Endothelial cell of umbilical vein (primary cell): ENCODE data around the gene RBM20. TPM values are rescaled to one million over a fixed set of nuclear protein-coding genes. Genes with fewer than 3 reads are reported as not detected.

Experiments
- BruUV-seq: library from RNA; stranded (reverse); fragments of 400-500 nt; replicated peaks from 2 replicates; lab custom pipeline; 2021; lab: Mats Ljungman, UMichigan
- CTCF ChIA-PET: fragments of 300-600, 350-600 bp; sonication (Branson Sonifier 250); formaldehyde crosslinking; loops from one replicate; lab custom pipeline; 2021; ENCODE audit warnings: antibody characterized with exemption, inconsistent platforms; lab: Charles Lee
- POLR2A ChIA-PET: fragments of 300-600, 350-600 bp; sonication (Branson Sonifier 250); formaldehyde crosslinking; loops from one replicate; lab custom pipeline; 2021; ENCODE audit warnings: antibody characterized with exemption, inconsistent platforms; lab: Charles Lee
- DNase-seq: peaks from one replicate; pipeline ENCODE4 v3.0.0-alpha.2; 2011; ENCODE audit warnings: low read depth, low spot score
- FAIRE-seq: peaks from 2 replicates; lab custom pipeline; 2011; peaks lifted over from hg19 to GRCh38; lab: Jason Lieb, UNC
- H2AFZ ChIP-seq: 2 replicates; pipeline ENCODE4 v1.6.0; 2012; ENCODE audit warnings: low read depth, low read length, control low read depth, inconsistent platforms
- H3K27ac ChIP-seq: 2 replicates; pipeline ENCODE4 v1.5.1; 2011; ENCODE audit warnings: low read depth, mild to moderate bottlenecking, control low read depth, low read length, moderate library complexity; ENCODE audit not compliant: insufficient read depth
- H3K27me3 ChIP-seq, 2 experiments: 2 replicates each; pipeline versions ENCODE4 v1.6.0 to v1.6.1; 2011; ENCODE audit warnings: low read length in 2 of 2, mixed read lengths in 1 of 2; ENCODE audit not compliant: control insufficient read depth in 2 of 2, insufficient read depth in 2 of 2
- H3K36me3 ChIP-seq, 2 experiments: 2 replicates in 1 of 2; 3 replicates in 1 of 2; pipeline ENCODE4 v1.5.1; 2011; ENCODE audit warnings: low read length in 2 of 2, mild to moderate bottlenecking in 1 of 2, moderate library complexity in 1 of 2; ENCODE audit not compliant: control insufficient read depth in 2 of 2, insufficient read depth in 2 of 2; ENCODE audit errors: extremely low read depth in 1 of 2
- H3K4me1 ChIP-seq: 3 replicates; pipeline ENCODE4 v1.5.1; 2011; ENCODE audit warnings: mild to moderate bottlenecking, low read length; ENCODE audit not compliant: control insufficient read depth, insufficient read depth; ENCODE audit errors: extremely low read depth
- H3K4me2 ChIP-seq: 2 replicates; pipeline ENCODE4 v1.6.1; 2011; ENCODE audit warnings: low read length, control low read depth, mixed read lengths; ENCODE audit not compliant: insufficient read depth
- H3K4me3 ChIP-seq, 3 experiments: fragments of 200-600 bp in 1 of 3; sonication (generic), shearing (Covaris generic) in 1 of 3; replicated peaks in 1 of 3; 2 replicates each; pipeline ENCODE4 v1.5.1; 2011 to 2016; ENCODE audit warnings: control low read depth in 3 of 3, low read length in 3 of 3, mild to moderate bottlenecking in 2 of 3, inconsistent platforms in 1 of 3, low read depth in 1 of 3, moderate library complexity in 1 of 3; ENCODE audit not compliant: insufficient read depth in 1 of 3
- H3K79me2 ChIP-seq: 2 replicates; pipeline ENCODE4 v1.6.0; 2012; ENCODE audit warnings: low read length, inconsistent platforms; ENCODE audit not compliant: control insufficient read depth, insufficient read depth
- H3K9ac ChIP-seq: replicated peaks from 2 replicates; pipeline ENCODE3; 2011; ENCODE audit warnings: low read length, control low read depth; ENCODE audit not compliant: insufficient read depth; ENCODE audit errors: extremely low read depth
- H3K9me1 ChIP-seq: replicated peaks from 3 replicates; pipeline ENCODE4 v1.6.0; 2011; ENCODE audit warnings: mild to moderate bottlenecking, low read length; ENCODE audit not compliant: control insufficient read depth, insufficient read depth; ENCODE audit errors: extremely low read depth
- H3K9me3 ChIP-seq: replicated peaks from 2 replicates; pipeline ENCODE4 v1.5.1; 2012; ENCODE audit warnings: low read length, inconsistent platforms; ENCODE audit not compliant: control insufficient read depth, insufficient read depth
- H4K20me1 ChIP-seq: replicated peaks from 2 replicates; pipeline ENCODE3; 2011; ENCODE audit warnings: mild to moderate bottlenecking, low read length; ENCODE audit not compliant: control insufficient read depth, insufficient read depth; ENCODE audit errors: extremely low read depth
- EZH2 ChIP-seq: IDR thresholded peaks from 2 replicates; pipeline ENCODE4 v1.6.1; 2012; ENCODE audit warnings: borderline replicate concordance, low read depth, mild to moderate bottlenecking, moderate library complexity, low read length, inconsistent platforms; ENCODE audit not compliant: severe bottlenecking
- FOS ChIP-seq: IDR thresholded peaks from 2 replicates; pipeline ENCODE4 v1.6.1; 2011; ENCODE audit warnings: mild to moderate bottlenecking, low read length, moderate library complexity, borderline replicate concordance; ENCODE audit not compliant: insufficient read depth
- GATA2 ChIP-seq: IDR thresholded peaks from 2 replicates; pipeline ENCODE4 v1.7.0; 2011; ENCODE audit warnings: low read depth, mild to moderate bottlenecking, moderate library complexity, mixed read lengths, low read length; ENCODE audit not compliant: insufficient read length, insufficient read depth
- JUN ChIP-seq: IDR thresholded peaks from 2 replicates; pipeline ENCODE4 v1.6.1; 2011; ENCODE audit warnings: borderline replicate concordance, low read depth; ENCODE audit not compliant: insufficient read length, insufficient read depth
- MYC ChIP-seq: IDR thresholded peaks from one replicate; pipeline ENCODE4 v1.6.1; 2011; ENCODE audit warnings: mild to moderate bottlenecking, low read depth, low read length
- POLR2A ChIP-seq: IDR thresholded peaks from 2 replicates; pipeline ENCODE4 v1.6.1; 2012; ENCODE audit warnings: low read depth, mild to moderate bottlenecking, control low read depth, low read length
- POLR2AphosphoS5 ChIP-seq: IDR thresholded peaks from 2 replicates; pipeline ENCODE4 v1.6.1; 2012; ENCODE audit warnings: low read depth, mild to moderate bottlenecking, control low read depth, low read length, moderate library complexity; ENCODE audit not compliant: insufficient read depth
- dilution Hi-C: fragments of 300-500 bp; cut with MboI; formaldehyde crosslinking; loops from one replicate; pipeline ENCODE4 v1.15.0; 2019; ENCODE audit warnings: low sequenced_read_pairs; ENCODE audit not compliant: extremely low pct_ligation_motif_present
- intact Hi-C: fragments of 100-400 bp; cut with micrococcal nuclease; formaldehyde crosslinking; loops from one replicate; pipeline ENCODE4 v1.10.0; 2022
- polyA plus RNA-seq, 4 experiments: library from polyadenylated mRNA; depleted of rRNA in 3 of 4; stranded (reverse) in 3 of 4; unstranded in 1 of 4; fragments of >200 nt; gene quantifications; 2 replicates each; pipeline versions ENCODE4 v1.2.1 to v1.2.3, GENCODE V29; 2011 to 2012; ENCODE audit warnings: missing spikeins in 1 of 4
- total RNA-seq: library from RNA; stranded (reverse); gene quantifications from 2 replicates; pipeline ENCODE4 v1.2.3, GENCODE V29; 2021
- TF ChIP-seq, protein P1 (sequence below): IDR thresholded peaks from 2 replicates; pipeline ENCODE4 v1.6.1; 2011; ENCODE audit not compliant: insufficient read depth, insufficient read length
- TF ChIP-seq, protein P2 (sequence below), 2 donors: IDR thresholded peaks; 1 replicate in 1 of 2; 2 replicates in 1 of 2; pipeline ENCODE4 v1.5.1; 2011; ENCODE audit warnings: low read length in 2 of 2, mild to moderate bottlenecking in 2 of 2, moderate library complexity in 2 of 2, control low read depth in 1 of 2, inconsistent platforms in 1 of 2, low read depth in 1 of 2; ENCODE audit not compliant: insufficient read depth in 1 of 2; ENCODE audit errors: extremely low read depth in 1 of 2

Gene RBM20
- total and polyA plus RNA-seq, 2 donors (not counting 3 experiments of a cell fraction or from before 2014, with no cell fraction given) = 0.04 TPM; not detected in 1

DNA sequence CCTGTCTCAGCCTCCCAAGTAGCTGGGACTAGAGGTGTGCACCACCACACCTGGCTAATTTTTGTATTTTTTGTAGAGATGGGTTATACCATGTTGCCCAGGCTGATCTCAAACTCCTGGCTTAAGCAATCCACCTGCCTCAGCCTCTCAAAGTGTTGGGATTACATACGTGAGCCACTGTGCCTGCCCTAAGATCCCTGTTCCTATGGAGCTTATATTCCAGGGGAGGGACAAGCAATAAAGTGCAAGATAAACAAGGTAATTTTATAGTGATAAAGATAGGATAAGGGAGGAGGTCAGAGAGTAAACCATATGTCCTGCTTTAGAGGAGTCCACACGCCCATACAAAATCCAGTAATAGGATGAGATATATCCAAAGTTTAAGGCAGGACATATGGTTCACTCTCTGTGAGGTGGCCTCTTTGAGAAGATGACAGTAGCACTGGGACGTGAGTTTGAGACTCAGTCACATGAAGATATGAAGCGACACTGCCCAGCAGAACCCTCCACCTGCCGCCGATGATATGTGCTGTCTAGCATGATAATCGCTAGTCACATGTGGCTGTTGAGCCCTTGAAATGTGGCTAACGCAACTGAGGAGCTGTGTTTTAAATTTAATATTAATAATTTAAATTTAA, 114.1 kb downstream of the RBM20 start:
- Histone ChIP-seq H3K4me3 (no peak overlapping the region), H3K9me3 (no peaks in the 10 kb centered on the region), H2AFZ (peak overlapping the region; percentile 86), H3K36me3 (no peaks in the 10 kb centered on the region), H3K4me1 (peaks cover 18% of the 10 kb centered on the region), H3K9ac (peak overlapping the region; percentile 17), H3K27ac (peak overlapping the region; percentile 64), H4K20me1 (no peaks in the 10 kb centered on the region), H3K9me1 (no peaks in the 10 kb centered on the region), H3K27me3 (peaks cover 0 to 4% of the 10 kb centered on the region in 2 experiments), H3K4me2 (peak overlapping the region; percentile 40), H3K79me2 (no peaks in the 10 kb centered on the region)
- ChIA-PET POLR2A (interaction anchor here (1.0 to 1.1 kb wide), 2 partner anchors 10 to 113 kb away, joined by 3 to 8 read pairs; partner anchors contain the start of gene PDCD4), CTCF (interaction anchor here (0.8 to 1.8 kb wide), 11 partner anchors 10 to 1557 kb away, joined by 3 to 15 read pairs (median 5); partner anchors contain the start of gene PDCD4)
- BruUV-seq = no TSS peak
- dilution Hi-C loops (no loop called here), intact Hi-C loops (no loop called here)
- DNase-seq = no peak
- TF ChIP-seq JUN = no peak
- no peak for TF ChIP-seq EZH2
- no peak for TF ChIP-seq MYC
- no peak for TF ChIP-seq POLR2AphosphoS5
- TF ChIP-seq POLR2A = no peak
- TF ChIP-seq, protein P1, sequence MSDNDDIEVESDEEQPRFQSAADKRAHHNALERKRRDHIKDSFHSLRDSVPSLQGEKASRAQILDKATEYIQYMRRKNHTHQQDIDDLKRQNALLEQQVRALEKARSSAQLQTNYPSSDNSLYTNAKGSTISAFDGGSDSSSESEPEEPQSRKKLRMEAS = no peak
- TF ChIP-seq GATA2 = no peak
- TF ChIP-seq FOS = no peak
- TF ChIP-seq, protein P2, sequence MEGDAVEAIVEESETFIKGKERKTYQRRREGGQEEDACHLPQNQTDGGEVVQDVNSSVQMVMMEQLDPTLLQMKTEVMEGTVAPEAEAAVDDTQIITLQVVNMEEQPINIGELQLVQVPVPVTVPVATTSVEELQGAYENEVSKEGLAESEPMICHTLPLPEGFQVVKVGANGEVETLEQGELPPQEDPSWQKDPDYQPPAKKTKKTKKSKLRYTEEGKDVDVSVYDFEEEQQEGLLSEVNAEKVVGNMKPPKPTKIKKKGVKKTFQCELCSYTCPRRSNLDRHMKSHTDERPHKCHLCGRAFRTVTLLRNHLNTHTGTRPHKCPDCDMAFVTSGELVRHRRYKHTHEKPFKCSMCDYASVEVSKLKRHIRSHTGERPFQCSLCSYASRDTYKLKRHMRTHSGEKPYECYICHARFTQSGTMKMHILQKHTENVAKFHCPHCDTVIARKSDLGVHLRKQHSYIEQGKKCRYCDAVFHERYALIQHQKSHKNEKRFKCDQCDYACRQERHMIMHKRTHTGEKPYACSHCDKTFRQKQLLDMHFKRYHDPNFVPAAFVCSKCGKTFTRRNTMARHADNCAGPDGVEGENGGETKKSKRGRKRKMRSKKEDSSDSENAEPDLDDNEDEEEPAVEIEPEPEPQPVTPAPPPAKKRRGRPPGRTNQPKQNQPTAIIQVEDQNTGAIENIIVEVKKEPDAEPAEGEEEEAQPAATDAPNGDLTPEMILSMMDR (IDR thresholded peaks at IDR 0.05; ENCODE audit: extremely low read depth in 1 of 2, insufficient read depth in 1 of 2, low read depth in 1 of 2, low read length in 2 of 2) = no peak
- FAIRE-seq = peak; percentile 38
